H1 (cell line): Measurements from ENCODE around the gene SLC22A23. TPM values are rescaled to one million over a fixed set of nuclear protein-coding genes. Genes with fewer than 3 reads are reported as not detected.

Source experiments
- CTCF ChIA-PET: fragments of 300-600 bp; sonication (Branson Sonifier 250); formaldehyde crosslinking; loops from one replicate; lab custom pipeline; 2021; ENCODE audit not compliant: partially characterized antibody; lab: Charles Lee
- POLR2A ChIA-PET: fragments of 300-600 bp; sonication (Branson Sonifier 250); formaldehyde crosslinking; loops from one replicate; lab custom pipeline; 2021; ENCODE audit warnings: inconsistent platforms; ENCODE audit not compliant: partially characterized antibody; lab: Charles Lee
- DNase-seq, 2 experiments: peaks; one replicate each; pipeline versions ENCODE4 v3.0.0 to v3.0.0-alpha.2; 2010 to 2022; ENCODE audit warnings: low spot score in 2 of 2, low read depth in 1 of 2, mixed read lengths in 1 of 2
- FAIRE-seq: peaks from 2 replicates; lab custom pipeline; 2011; peaks lifted over from hg19 to GRCh38; lab: Jason Lieb, UNC
- H2AFZ ChIP-seq: 2 replicates; pipeline ENCODE4 v1.8.1; 2012; ENCODE audit warnings: low read length, inconsistent platforms
- H2AK5ac ChIP-seq: 2 replicates; pipeline ENCODE4 v1.6.1; 2013; ENCODE audit warnings: low read depth, low read length
- H2BK120ac ChIP-seq: replicated peaks from 2 replicates; pipeline ENCODE3; 2013; ENCODE audit warnings: low read depth, low read length, inconsistent platforms
- H2BK12ac ChIP-seq: 2 replicates; pipeline ENCODE4 v1.6.1; 2013; ENCODE audit warnings: low read depth, low read length
- H2BK15ac ChIP-seq: 2 replicates; pipeline ENCODE4 v1.6.1; 2013; ENCODE audit warnings: low read length
- H2BK20ac ChIP-seq: 2 replicates; pipeline ENCODE4 v1.6.1; 2013; ENCODE audit warnings: low read length
- H2BK5ac ChIP-seq: 2 replicates; pipeline ENCODE4 v1.6.1; 2013; ENCODE audit warnings: low read depth, low read length
- H3K14ac ChIP-seq: 2 replicates; pipeline ENCODE4 v1.6.1; 2013; ENCODE audit warnings: inconsistent platforms; ENCODE audit not compliant: insufficient read length
- H3K18ac ChIP-seq: 2 replicates; pipeline ENCODE4 v1.6.1; 2013; ENCODE audit warnings: low read length; ENCODE audit errors: extremely low read depth
- H3K23ac ChIP-seq: 2 replicates; pipeline ENCODE4 v1.6.1; 2013; ENCODE audit warnings: inconsistent platforms; ENCODE audit not compliant: insufficient read length
- H3K23me2 ChIP-seq: 2 replicates; pipeline ENCODE4 v1.6.1; 2013; ENCODE audit warnings: low read depth, low read length
- H3K27ac ChIP-seq: 2 replicates; pipeline ENCODE4 v1.6.1; 2011; ENCODE audit warnings: low read depth, low read length, inconsistent platforms
- H3K27me3 ChIP-seq, 4 experiments: replicated peaks in 1 of 4; 1 replicate in 1 of 4; 2 replicates in 3 of 4; pipeline versions ENCODE4 v1.6.1 to v1.8.1; 2011 to 2013; ENCODE audit warnings: low read length in 3 of 4, mild to moderate bottlenecking in 3 of 4, inconsistent platforms in 2 of 4, mixed read lengths in 2 of 4, moderate library complexity in 1 of 4; ENCODE audit not compliant: control insufficient read depth in 3 of 4, insufficient read depth in 3 of 4; ENCODE audit errors: extremely low read depth in 1 of 4
- H3K36me3 ChIP-seq, 4 experiments: 2 replicates each; pipeline versions ENCODE4 v1.6.1 to v1.8.1; 2011 to 2013; ENCODE audit warnings: mild to moderate bottlenecking in 4 of 4, low read length in 3 of 4, moderate library complexity in 2 of 4, control low read depth in 1 of 4, inconsistent platforms in 1 of 4; ENCODE audit not compliant: insufficient read depth in 4 of 4, control insufficient read depth in 2 of 4
- H3K4ac ChIP-seq: replicated peaks from 2 replicates; pipeline ENCODE3; 2013; ENCODE audit warnings: low read length, low read depth, mixed read lengths, inconsistent platforms; ENCODE audit not compliant: insufficient read length
- H3K4me1 ChIP-seq, 4 experiments: replicated peaks in 1 of 4; 1 replicate in 1 of 4; 2 replicates in 3 of 4; pipeline versions ENCODE4 v1.6.1 to v1.8.1; 2011 to 2013; ENCODE audit warnings: low read length in 3 of 4, inconsistent platforms in 2 of 4, mixed read lengths in 1 of 4; ENCODE audit not compliant: insufficient read depth in 4 of 4, control insufficient read depth in 3 of 4
- H3K4me2 ChIP-seq, 2 experiments: 2 replicates each; pipeline versions ENCODE4 v1.6.1 to v1.8.1; 2011 to 2013; ENCODE audit warnings: low read depth in 2 of 2, low read length in 2 of 2, control low read depth in 1 of 2, inconsistent platforms in 1 of 2, mild to moderate bottlenecking in 1 of 2; ENCODE audit not compliant: insufficient read depth in 1 of 2
- H3K4me3 ChIP-seq, 4 experiments: fragments of 200-600, 300-600 bp in 1 of 4; sonication (generic), shearing (Covaris generic), sonication (Bioruptor Twin) in 1 of 4; 2 replicates each; pipeline versions ENCODE4 v1.5.1 to v1.8.1; 2011 to 2016; ENCODE audit warnings: low read length in 4 of 4, low read depth in 3 of 4, control low read depth in 2 of 4, inconsistent platforms in 2 of 4, mild to moderate bottlenecking in 2 of 4, mixed read lengths in 1 of 4, moderate library complexity in 1 of 4; ENCODE audit not compliant: insufficient read depth in 2 of 4; ENCODE audit errors: extremely low read depth in 1 of 4
- H3K56ac ChIP-seq: replicated peaks from 2 replicates; pipeline ENCODE3; 2013; ENCODE audit warnings: low read depth, mild to moderate bottlenecking, mixed read lengths, low read length, inconsistent platforms; ENCODE audit not compliant: insufficient read length
- H3K79me1 ChIP-seq: 2 replicates; pipeline ENCODE4 v1.6.1; 2013; ENCODE audit warnings: low read depth, low read length, control low read depth
- H3K79me2 ChIP-seq, 2 experiments: 2 replicates each; pipeline versions ENCODE4 v1.6.1 to v1.8.1; 2012 to 2013; ENCODE audit warnings: low read length in 2 of 2, mild to moderate bottlenecking in 2 of 2, inconsistent platforms in 1 of 2; ENCODE audit not compliant: insufficient read depth in 2 of 2, control insufficient read depth in 1 of 2
- H3K9ac ChIP-seq, 4 experiments: replicated peaks in 1 of 4; 1 replicate in 1 of 4; 2 replicates in 3 of 4; pipeline versions ENCODE4 v1.6.1 to v1.8.1; 2011 to 2013; ENCODE audit warnings: low read depth in 3 of 4, low read length in 3 of 4, control low read depth in 2 of 4, mild to moderate bottlenecking in 2 of 4, moderate library complexity in 2 of 4, inconsistent platforms in 1 of 4; ENCODE audit errors: extremely low read depth in 1 of 4
- H3K9me3 ChIP-seq, 2 experiments: 2 replicates each; pipeline versions ENCODE4 v1.6.1 to v1.8.1; 2012 to 2013; ENCODE audit warnings: mild to moderate bottlenecking in 2 of 2, moderate library complexity in 2 of 2, control low read depth in 1 of 2, inconsistent platforms in 1 of 2, low read depth in 1 of 2, low read length in 1 of 2, mixed read lengths in 1 of 2; ENCODE audit not compliant: insufficient read depth in 2 of 2
- H4K20me1 ChIP-seq, 2 experiments: replicated peaks in 1 of 2; 2 replicates each; pipeline versions ENCODE3 to v1.8.1; 2011 to 2013; ENCODE audit warnings: inconsistent platforms in 2 of 2, low read length in 2 of 2, mild to moderate bottlenecking in 1 of 2; ENCODE audit not compliant: insufficient read depth in 2 of 2, control insufficient read depth in 1 of 2
- H4K5ac ChIP-seq: 2 replicates; pipeline ENCODE4 v1.6.1; 2013; ENCODE audit warnings: low read length, low read depth, mixed read lengths, inconsistent platforms; ENCODE audit not compliant: insufficient read length
- H4K8ac ChIP-seq: 2 replicates; pipeline ENCODE4 v1.8.0; 2013; ENCODE audit warnings: mild to moderate bottlenecking, moderate library complexity, low read length, inconsistent platforms; ENCODE audit not compliant: insufficient read depth; ENCODE audit errors: extremely low read depth
- H4K91ac ChIP-seq: replicated peaks from 2 replicates; pipeline ENCODE3; 2013; ENCODE audit warnings: low read length, mixed read lengths, inconsistent platforms; ENCODE audit not compliant: insufficient read length
- ASH2L ChIP-seq: fragments of 200-600, 300-600 bp; sonication (generic); IDR thresholded peaks from one replicate; pipeline ENCODE4 v1.7.1; 2017; ENCODE audit warnings: low read length
- BCL11A ChIP-seq, 2 experiments: IDR thresholded peaks; one replicate each; pipeline ENCODE4 v1.6.1; 2011; ENCODE audit warnings: low read depth in 2 of 2, low read length in 2 of 2, mild to moderate bottlenecking in 2 of 2
- CBX5 ChIP-seq: fragments of 300-800, 300-1000 bp; sonication (generic); IDR thresholded peaks from 2 replicates; pipeline ENCODE4 v1.7.1; 2016; ENCODE audit warnings: antibody characterized with exemption, low read length, low read depth
- CHD1 ChIP-seq: IDR thresholded peaks from 2 replicates; pipeline ENCODE4 v1.6.1; 2012; ENCODE audit warnings: low read depth, low read length, improper control_type of control experiment
- EGR1 ChIP-seq: IDR thresholded peaks from 2 replicates; pipeline ENCODE4 v1.6.1; 2011; ENCODE audit warnings: low read depth, low read length, borderline replicate concordance
- EP300 ChIP-seq, 2 experiments: IDR thresholded peaks; 1 replicate in 1 of 2; 2 replicates in 1 of 2; pipeline ENCODE4 v1.6.1; 2011 to 2012; ENCODE audit warnings: low read depth in 2 of 2, low read length in 2 of 2, mild to moderate bottlenecking in 2 of 2, borderline replicate concordance in 1 of 2, inconsistent platforms in 1 of 2, moderate library complexity in 1 of 2
- GABPA ChIP-seq: IDR thresholded peaks from 2 replicates; pipeline ENCODE4 v1.6.1; 2011; ENCODE audit warnings: mild to moderate bottlenecking, low read length, moderate library complexity, borderline replicate concordance; ENCODE audit not compliant: insufficient read depth
- HDAC6 ChIP-seq: IDR thresholded peaks from one replicate; pipeline ENCODE4 v1.7.1; 2012; ENCODE audit warnings: low read depth, mild to moderate bottlenecking, inconsistent platforms, low read length, moderate library complexity
- KDM4A ChIP-seq: IDR thresholded peaks from one replicate; pipeline ENCODE4 v1.7.1; 2012; ENCODE audit warnings: low read depth, mild to moderate bottlenecking, moderate library complexity, low read length, inconsistent platforms; ENCODE audit not compliant: severe bottlenecking
- KDM5A ChIP-seq: fragments of 200-600 bp; IDR thresholded peaks from 2 replicates; pipeline ENCODE4 v1.7.1; 2012; ENCODE audit warnings: mild to moderate bottlenecking, low read length, inconsistent platforms, mixed read lengths
- NRF1 ChIP-seq: IDR thresholded peaks from 2 replicates; pipeline ENCODE4 v1.6.1; 2011; ENCODE audit warnings: mild to moderate bottlenecking, low read depth, low read length, improper control_type of control experiment
- PHF8 ChIP-seq: fragments of 200-600 bp; sonication (generic); conservative IDR thresholded peaks from 2 replicates; pipeline ENCODE4 v1.7.1; 2012; ENCODE audit warnings: low read depth, mild to moderate bottlenecking, inconsistent platforms, low read length, moderate library complexity
- POLR2A ChIP-seq, 2 experiments: IDR thresholded peaks; 1 replicate in 1 of 2; 2 replicates in 1 of 2; pipeline ENCODE4 v1.6.1; 2011; ENCODE audit warnings: low read depth in 2 of 2, low read length in 2 of 2, mild to moderate bottlenecking in 2 of 2; ENCODE audit errors: control extremely low read depth in 1 of 2
- SAP30 ChIP-seq: fragments of 300-600 bp; sonication (generic); IDR thresholded peaks from 2 replicates; pipeline ENCODE4 v1.7.1; 2012; ENCODE audit warnings: low read length, moderate library complexity, mild to moderate bottlenecking, inconsistent platforms; ENCODE audit not compliant: insufficient read depth, insufficient replicate concordance
- TAF1 ChIP-seq: IDR thresholded peaks from 2 replicates; pipeline ENCODE4 v1.6.1; 2011; ENCODE audit warnings: mild to moderate bottlenecking, low read depth, low read length
- WGBS, 2 experiments: shearing (Covaris generic) in 1 of 2; methylation state at CpG; one replicate each; pipeline versions ENCODE4 v1.1.6 to v1.1.7; 2013 to 2015; ENCODE audit warnings: low lambda C conversion rate in 2 of 2, mixed read lengths in 2 of 2, inconsistent platforms in 1 of 2, low coverage in 1 of 2, missing lambda C conversion rate in 1 of 2; ENCODE audit not compliant: insufficient replicate concordance in 2 of 2, insufficient coverage in 1 of 2, insufficient read length in 1 of 2; ENCODE audit errors: extremely low coverage in 1 of 2, missing lambda C conversion rate in 1 of 2; 5-methylcytosine and 5-hydroxymethylcytosine counted together
- polyA plus RNA-seq, 7 experiments: library from polyadenylated mRNA; depleted of rRNA in 3 of 7; stranded (reverse) in 5 of 7; unstranded in 2 of 7; fragments of >200 nt in 5 of 7; fragments of 200-250 nt in 2 of 7; gene quantifications; 1 replicate in 5 of 7; 2 replicates in 1 of 7; 4 replicates in 1 of 7; pipeline versions ENCODE4 v1.2.1 to v1.2.3, GENCODE V29; 2011 to 2013; ENCODE audit warnings: missing spikeins in 2 of 7, mixed read lengths in 2 of 7
- total RNA-seq: library from RNA; stranded (reverse); fragmentation: NEBNext Ultra II Directional; extraction: Animal tissue kit (Norgen Biotek cat#: 25700); gene quantifications from 2 replicates; pipeline ENCODE4 v1.2.1, GENCODE V29; 2021

SLC22A23 gene
- total and polyA plus RNA-seq, 2 of the 8 experiments (the other 6 are each of a cell fraction or from before 2014, with no cell fraction given), result 9.9 to 38.4 TPM

- no peak overlapping the region for H4K5ac ChIP-seq
- no peak overlapping the region for H3K23ac ChIP-seq
- no peak overlapping the region for H2BK15ac ChIP-seq
- no peak overlapping the region for H3K14ac ChIP-seq
- H3K36me3 ChIP-seq, result no peaks in the 10 kb centered on the region
- no peak overlapping the region for H2AFZ ChIP-seq
- H3K9me3 ChIP-seq, result no peaks in the 10 kb centered on the region
- H3K4me2 ChIP-seq, result no peak overlapping the region
- no peaks in the 10 kb centered on the region for H3K23me2 ChIP-seq
- no peak overlapping the region for H2BK12ac ChIP-seq
- DNase-seq (no peak), FAIRE-seq (no peak)
- H4K20me1 ChIP-seq, result peaks cover 0 to 2% of the 10 kb centered on the region in 2 experiments
- no peak overlapping the region for H4K8ac ChIP-seq
- H3K27me3 ChIP-seq, result no peaks in the 10 kb centered on the region
- CTCF ChIA-PET, result interaction anchor here (0.9 to 1.7 kb wide), 4 partner anchors 14 to 416 kb away, joined by 3 to 7 read pairs (median 3); no protein-coding TSS in a partner anchor
- no peak overlapping the region for H3K4me3 ChIP-seq
- H3K27ac ChIP-seq, result no peak overlapping the region
- peaks cover 0 to 5% (median 0%) of the 10 kb centered on the region in 4 experiments; a peak in 3 of 7 replicates for H3K4me1 ChIP-seq
- POLR2A ChIA-PET, result no interaction called here
- H3K18ac ChIP-seq, result no peak overlapping the region
- H3K4ac ChIP-seq, result no peak overlapping the region
- H2BK20ac ChIP-seq, result no peak overlapping the region
- H3K79me2 ChIP-seq, result peaks cover 0 to 2% of the 10 kb centered on the region in 2 experiments; a peak in 1 of 4 replicates
- no peak overlapping the region for H2AK5ac ChIP-seq
- no peak overlapping the region for H3K56ac ChIP-seq
- no peak overlapping the region for H2BK120ac ChIP-seq
- WGBS, 2 experiments, result 94% methylated on average over 9 of the region's 9 CpGs; no CpG with 5 or more reads in 1 of the 2 experiments
- no peak overlapping the region for H3K9ac ChIP-seq
- no peak overlapping the region for H4K91ac ChIP-seq
- peaks cover 6% of the 10 kb centered on the region for H3K79me1 ChIP-seq
- H2BK5ac ChIP-seq, result no peak overlapping the region
- TF ChIP-seq ASH2L, result no peak
- TF ChIP-seq EP300 (IDR thresholded peaks at IDR 0.05; ENCODE audit: borderline replicate concordance in 1 of 2, low read depth in 2 of 2, low read length in 2 of 2), result no peak
- TF ChIP-seq CBX5, result no peak
- TF ChIP-seq PHF8, result no peak
- no peak for TF ChIP-seq TAF1
- no peak for TF ChIP-seq EGR1
- TF ChIP-seq BCL11A (IDR thresholded peaks at IDR 0.05; ENCODE audit: low read depth in 2 of 2, low read length in 2 of 2), result no peak
- TF ChIP-seq GABPA, result no peak
- TF ChIP-seq CHD1, result no peak
- TF ChIP-seq SAP30, result no peak
- TF ChIP-seq KDM4A, result no peak
- TF ChIP-seq NRF1, result no peak
- no peak for TF ChIP-seq POLR2A (IDR thresholded peaks at IDR 0.05; ENCODE audit: control extremely low read depth in 1 of 2, low read depth in 2 of 2, low read length in 2 of 2)
- TF ChIP-seq HDAC6, result no peak
- TF ChIP-seq KDM5A, result no peak
Observed at GRCh38 chr6:3316331-3316730, 140.5 kb downstream of the SLC22A23 start.
